Stimulated activated CD8-positive, alpha-beta memory T cell treated with anti-CD3 and anti-CD28 coated beads, Interleukin-2, amount 100 ng/mL, for 48 hours (primary cell): ENCODE data around the gene C6.
"Not testable (repeated sequence)": the region's sequence is repeated elsewhere in the genome, so short reads cannot be mapped to it uniquely, and the experiment has no call there.

Source experiments
- DNase-seq, 2 donors: peaks; one replicate each; pipeline ENCODE4 v3.0.0-alpha.2; 2020; ENCODE audit warnings: low read depth in 2 of 2

C6 gene

DNA sequence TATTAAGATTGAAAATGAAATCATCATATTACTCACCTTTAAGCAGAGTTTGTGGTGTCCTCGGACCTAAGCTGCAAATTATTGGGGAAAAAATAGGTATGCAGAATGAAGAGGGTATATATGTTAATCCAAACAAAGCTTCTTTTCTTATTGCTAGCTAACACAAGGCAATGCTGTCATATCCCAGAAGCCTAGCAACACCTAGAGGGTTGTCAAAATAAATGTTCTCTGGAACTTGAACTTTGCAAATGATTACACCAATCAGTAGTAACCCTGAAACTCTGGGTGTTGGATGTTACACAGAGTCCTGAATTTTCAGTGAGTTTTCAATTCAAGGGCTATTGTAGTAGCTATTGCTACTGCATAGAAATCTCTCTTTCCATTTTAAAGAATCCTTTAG is at the start of gene C6:
TSS of gene C6 (minus strand) at position 193 of the 400 bp plus-strand sequence. CDS start 10,302 bp downstream, outside the sequence.
- no peak for DNase-seq

DNA sequence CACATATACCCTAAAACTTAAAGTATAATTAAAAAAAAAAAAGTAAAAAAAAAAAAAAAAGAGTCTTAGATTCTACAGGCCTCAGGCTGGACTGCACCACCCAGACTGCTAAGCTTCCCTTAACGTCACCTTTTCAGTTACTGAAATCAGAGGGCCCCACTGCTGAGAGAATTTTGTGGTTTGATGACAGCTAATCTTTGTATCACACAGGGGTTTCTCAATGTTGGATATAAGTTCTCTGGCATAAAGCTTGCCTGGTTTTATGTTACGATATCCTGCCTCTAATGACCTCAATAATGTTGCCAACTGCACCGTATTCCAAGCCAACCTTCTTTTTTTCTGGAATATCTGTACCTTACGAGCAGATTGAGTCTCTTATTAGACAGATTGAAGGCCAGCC is 43.1 kb upstream of the C6 start:
- no peak for DNase-seq

DNA sequence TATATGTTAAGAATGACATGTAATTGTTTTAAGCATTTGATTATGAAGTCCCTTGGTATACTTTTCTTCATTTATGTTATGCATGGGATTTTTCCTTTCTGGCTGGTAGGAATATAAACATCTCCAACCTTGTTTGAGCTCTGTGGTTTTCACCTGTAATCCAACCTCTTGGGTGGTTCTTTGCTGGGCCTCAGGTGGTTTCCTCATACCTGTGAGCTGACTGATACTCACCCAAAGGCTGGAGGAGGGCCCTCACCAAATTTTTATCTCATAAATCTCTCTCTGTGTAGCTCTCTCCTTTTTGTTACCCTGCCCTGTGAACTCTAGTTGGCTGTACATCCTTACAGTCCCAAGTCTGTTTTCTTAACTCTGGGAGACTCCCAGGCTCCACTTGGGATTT is 39.8 kb upstream of the C6 start:
- no peak for DNase-seq

DNA sequence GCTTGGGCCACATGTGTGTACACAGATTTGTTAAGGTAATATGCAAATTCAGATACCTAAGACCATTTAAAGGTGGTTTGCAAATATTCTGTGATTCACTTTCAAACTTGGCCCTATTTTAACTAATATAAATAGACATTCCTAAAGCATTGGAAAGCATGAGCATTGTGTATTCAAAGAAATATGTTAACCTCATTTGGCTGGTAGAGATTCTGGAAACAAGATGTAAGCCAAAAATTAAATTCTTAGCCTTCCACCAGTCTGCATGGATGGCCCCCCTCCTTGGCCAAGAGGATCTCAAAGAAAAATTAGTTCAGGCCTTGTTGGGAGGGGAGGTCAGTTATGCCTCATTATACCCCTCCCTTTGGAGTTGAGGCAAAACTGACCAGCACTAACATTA is 38.7 kb upstream of the C6 start:
- no peak for DNase-seq

DNA sequence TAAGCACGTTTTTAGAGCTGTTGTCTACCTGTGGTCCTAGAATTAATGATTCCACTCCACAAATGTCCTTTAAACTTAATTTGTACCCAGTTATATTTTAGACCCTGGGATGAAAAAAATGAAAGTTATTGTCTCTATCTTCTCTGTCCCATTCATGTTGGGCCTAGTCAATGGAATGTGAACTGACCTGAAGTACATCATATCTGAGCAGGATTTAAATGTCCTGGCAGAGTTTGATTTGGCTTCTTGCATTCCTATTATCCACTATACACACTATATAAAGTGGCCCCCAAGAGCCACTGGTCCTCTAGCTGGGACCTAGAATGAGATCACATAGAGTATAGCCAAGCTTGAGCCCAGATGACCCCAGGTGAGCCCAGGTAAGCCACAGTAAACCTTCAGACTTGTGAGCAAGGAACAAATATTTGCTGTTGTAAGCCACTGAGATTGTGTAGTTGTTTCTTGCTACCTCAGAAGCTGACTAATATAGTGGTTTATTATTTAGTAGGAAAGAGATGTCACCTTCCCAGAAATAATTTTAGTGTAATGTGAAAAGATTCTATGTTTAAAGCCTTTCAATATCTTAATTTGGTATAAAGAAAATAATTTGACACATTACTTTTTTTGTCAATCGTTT is 37.1 kb upstream of the C6 start:
- DNase-seq, result no peak

DNA sequence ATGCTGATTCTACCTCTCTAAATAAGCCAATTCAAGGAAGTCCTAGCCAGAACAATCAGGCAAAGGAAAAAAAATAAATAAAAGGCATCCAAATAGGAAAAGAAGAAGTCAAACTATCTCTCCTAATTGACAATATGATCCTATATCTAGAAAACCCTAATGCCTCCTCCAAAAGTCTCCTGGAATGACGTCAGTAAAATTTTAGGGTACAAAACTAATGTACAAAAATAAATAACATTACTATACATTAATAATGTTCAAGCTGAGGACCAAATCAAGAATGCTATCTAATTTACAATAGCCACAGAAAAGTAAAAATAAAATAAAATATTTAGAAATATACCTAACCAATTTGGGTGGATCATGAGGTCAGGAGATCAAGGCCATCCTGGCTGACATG is 33.8 kb upstream of the C6 start:
- DNase-seq, result no peak

DNA sequence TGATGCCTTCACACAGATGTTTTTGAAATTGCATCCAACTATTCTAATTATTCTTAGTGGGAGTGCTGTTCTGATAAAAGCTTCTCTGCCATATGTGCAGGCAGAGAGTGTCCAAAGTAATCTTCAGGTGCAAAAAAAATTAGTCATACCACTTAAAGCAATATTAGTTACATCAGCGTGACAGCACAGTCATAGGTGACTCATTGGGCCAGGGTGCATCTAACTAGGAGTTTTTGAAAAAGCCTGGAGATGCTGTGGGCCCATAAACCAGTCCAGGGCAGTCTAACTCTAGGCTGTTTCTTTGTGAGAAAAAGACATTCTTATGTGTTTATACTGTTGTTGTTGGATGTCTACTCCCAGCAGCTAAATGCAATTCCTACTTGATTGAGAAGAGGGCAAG is 33.0 kb upstream of the C6 start:
- DNase-seq, result no peak

DNA sequence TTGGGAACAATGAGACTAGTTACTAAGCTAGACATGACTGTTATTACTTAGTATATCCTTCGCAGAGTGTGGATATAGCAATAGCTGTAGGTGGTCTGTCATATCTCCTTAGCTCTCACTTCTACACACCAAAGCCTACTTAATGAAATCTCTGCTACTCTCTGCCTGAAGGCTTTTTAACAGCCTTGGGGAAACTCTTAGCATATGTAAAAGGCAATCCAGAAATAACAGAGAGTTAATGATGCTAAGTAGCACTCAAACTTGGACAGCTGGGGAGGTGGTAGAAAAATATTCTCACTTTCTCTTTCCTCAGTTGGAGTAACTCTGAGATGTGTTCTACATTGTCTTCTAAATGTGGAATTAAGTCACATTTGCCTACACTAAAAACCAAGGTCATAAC is 30.2 kb upstream of the C6 start:
- DNase-seq, result no peak

DNA sequence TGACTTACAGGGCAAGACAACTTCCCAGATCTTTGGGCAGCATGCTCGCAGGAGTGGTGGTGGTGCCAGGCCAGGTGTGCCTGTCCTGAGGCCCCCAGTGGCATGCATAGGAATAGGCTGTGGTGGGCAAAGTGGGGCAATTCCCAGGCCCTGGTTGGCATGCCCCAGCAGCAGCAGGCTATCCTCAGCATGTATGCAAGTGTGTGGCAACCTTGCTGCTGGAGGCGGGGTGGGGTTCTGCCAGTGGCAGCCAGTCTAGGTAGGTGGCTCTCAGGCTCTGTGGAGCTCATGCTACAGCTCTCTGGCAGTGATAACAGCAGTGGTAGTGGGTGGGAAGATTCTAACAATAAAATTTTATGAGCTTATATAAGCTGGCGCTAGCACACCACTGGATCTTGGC is 27.7 kb upstream of the C6 start:
- DNase-seq, result no peak

DNA sequence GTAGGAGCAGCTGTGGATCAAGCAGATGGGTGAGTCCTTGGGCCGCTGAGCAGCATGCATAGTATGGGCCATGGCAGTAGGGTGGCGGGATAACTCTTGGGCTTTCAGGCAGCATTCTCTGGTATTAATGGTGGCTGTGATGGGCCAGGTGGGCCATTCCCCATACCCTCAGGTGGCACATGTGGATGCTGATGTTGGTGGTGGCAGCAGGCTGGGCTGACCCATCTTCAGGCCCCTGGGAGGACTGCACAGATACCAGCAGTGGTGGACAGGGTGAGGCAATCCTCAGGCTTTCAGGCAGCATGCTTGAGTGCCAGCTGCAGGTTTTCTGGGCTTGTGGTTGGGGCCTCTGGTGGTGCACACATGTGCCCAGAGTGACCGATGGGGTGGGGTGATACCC is 27.1 kb upstream of the C6 start:
- no peak for DNase-seq

DNA sequence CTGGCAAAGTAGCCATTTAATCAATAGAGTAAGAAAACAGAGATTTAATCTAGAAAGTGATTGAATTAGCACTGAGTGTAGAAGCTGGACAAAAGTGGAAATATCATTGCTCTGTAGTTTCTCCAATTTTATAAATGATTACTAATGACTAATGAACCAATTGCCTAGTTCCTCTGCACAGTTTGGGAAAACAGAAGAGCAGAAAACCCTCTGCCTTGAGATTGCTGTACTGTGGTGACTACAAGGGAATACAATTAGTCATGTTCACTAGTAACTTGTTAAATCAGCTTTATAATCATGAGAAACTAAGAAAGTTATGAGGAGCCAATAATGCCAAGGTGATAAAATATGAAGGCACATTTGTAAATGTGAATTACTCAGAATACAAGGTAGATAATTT is 21.1 kb upstream of the C6 start:
- DNase-seq, result no peak

DNA sequence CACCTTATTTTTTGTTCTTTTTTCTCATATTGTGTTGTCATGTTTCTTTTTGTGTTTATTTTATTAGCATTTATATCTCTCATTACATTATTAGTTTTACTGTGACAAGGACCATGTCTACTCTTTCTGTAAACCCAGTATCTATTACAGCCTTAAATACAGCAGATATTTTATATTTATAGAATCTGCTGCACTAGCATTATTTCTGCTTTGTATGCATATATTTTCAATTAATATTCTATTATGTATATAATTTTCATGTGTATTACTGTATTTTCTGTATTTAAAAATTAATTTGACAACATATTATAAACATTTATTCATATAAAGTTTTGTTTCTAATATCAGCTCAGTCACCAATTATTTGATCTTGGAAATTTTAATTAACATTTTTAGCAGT is 19.5 kb upstream of the C6 start:
- DNase-seq, result no peak

DNA sequence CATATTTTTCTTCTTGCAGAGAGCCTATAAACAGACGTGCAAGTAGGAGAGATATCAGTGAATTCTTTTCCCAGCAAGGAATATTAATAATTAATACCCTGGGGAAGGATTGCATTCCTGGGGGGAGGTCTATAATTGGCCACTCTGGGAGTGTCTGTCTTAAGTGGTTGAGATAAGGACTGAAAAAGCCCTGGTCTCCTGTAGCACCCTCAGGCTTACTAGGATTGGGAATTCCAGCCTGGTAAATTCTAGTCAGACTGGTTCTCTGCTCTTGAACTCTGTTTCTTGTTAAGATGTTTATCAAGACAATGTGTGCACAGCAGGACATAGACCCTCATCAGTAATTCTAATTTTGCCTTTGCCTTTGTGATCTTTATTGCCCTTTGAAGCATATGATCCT is 16.9 kb upstream of the C6 start:
- DNase-seq, result not testable (repeated sequence)

DNA sequence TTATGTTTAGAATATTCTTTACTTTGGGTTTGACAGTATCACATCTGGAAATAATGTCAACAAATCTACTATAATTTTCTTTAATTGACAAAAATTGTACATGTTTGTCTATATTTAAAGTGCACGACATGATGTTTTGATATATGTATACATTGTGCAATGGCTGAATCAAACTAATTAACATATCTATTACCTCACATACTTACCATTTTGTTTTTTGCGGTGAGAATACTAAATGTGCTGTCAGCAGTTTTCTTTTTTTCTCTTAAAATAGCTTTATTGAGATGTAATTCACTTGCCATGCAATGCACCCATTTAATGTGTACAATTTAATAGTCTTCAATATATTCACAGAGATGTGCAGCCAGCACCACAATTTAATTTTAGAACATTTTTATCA is 10.6 kb upstream of the C6 start:
- DNase-seq, result no peak

DNA sequence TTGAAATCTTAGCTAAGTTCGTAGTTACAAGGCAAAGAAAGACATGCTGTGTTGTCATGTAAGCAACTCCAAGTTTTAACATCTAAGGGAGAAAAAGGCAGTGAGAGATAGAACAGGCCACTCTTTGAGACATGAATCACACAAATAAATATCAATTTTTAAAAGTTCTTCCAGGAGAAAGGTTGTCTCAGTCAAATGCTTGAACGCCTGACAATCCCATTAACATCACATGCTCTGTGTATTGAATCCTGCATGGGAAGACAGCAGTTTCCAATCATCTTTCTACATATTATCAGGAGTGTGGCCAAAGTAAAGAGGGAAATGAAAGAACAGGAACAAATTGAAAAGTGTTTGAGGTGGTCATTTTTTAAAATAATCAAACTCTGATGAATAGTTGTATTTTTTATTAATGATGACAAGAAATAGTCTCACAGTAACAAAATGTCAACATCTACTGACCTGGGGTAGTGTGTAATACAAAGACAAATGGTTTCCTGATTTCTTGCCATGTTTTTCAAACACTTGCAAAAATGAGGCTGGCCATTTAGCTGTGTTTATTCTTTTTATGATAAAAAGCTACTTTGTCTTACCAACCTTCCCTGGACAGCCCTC is 6.4 kb upstream of the C6 start:
- DNase-seq, result no peak

DNA sequence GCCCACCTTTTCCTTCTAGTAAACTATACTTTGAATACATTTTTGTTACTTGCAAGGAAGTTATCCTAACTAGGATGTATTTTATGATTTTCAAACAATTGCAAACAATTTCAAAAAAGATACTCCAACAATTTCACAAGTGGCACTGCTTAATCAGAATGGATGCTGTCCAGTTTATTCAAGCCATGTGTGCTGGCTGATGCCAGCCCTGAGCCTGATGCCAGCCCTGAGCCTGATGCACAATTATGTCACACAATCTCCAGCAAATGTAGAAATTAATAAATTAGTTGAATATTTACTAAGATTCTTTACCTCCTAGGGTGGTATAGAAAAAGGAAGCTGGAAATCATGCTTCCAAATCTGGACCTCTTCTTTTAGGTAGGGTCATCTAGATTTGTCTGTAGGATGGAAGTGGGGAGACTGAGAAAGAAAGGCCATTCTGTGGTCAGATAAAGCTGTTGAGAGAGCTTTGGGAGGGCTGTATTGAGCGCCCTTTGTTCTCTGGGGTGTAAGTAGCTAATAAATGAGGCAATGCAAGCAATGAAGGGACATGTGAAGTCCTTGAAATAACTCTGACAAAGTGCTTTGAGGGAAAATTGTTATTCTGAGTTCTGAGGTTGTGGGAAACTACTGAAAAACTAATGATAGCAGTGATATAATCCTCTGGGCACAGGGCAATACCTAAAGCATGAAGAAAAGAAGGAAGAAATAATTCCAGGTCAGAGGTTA is 5.8 kb upstream of the C6 start:
- no peak for DNase-seq

DNA sequence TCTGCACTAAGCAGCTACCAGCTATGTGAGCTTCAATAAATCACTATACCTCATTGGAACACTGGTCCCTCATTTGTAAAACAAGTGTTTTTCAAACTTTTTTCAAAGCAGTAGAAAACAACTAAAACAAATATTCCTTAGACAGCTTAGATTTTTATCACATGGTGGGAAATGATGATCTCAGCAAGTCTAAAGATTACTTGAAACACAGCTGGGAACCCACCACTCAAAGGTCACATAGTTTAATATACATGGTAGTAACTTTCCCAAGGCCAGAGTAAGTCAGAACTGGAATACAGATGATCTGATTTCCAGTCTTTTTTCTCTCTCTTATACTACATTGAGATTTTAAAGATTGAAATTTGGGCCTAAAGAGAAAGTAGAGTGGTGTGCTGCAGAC is 850 bp upstream of the C6 start:
- DNase-seq, result no peak

DNA sequence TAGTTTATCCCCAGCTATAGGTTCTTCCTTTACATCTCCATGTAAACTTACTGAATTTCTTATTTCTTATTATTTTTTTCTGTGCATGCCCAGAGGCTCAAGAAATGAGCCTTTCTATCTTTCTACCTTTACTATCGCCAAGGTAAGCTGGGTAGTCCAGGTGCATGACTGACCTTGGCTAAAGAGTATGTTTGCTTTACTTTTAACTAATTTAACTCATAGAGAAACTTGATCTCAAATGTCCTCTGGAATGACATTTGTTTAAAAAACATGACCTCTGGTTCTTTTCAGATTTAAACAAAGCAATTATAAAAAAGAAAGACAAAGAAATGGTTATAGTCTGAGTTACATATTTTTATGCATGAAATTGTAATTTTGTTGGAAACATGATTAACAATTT is 397 bp downstream of the C6 start:
- DNase-seq, result no peak

DNA sequence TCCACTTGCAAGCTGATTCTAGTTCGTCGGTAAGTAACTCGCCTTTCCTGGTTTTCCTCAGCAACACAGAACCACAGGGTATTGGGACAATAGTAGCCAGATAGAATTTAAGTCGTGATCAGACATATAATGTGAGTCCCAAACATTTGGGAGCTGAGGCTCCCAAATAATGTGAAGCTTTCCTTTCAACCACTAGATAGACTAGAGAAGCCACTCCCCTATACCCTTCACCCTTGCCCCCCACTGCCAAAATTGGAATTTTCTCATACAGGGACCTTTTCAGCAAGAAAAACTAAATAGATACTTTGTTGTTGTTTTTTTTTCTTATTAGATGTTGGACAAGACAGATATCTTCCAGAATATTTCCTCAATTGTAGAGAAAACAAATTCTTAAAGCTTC is 1.9 kb downstream of the C6 start:
- no peak for DNase-seq

DNA sequence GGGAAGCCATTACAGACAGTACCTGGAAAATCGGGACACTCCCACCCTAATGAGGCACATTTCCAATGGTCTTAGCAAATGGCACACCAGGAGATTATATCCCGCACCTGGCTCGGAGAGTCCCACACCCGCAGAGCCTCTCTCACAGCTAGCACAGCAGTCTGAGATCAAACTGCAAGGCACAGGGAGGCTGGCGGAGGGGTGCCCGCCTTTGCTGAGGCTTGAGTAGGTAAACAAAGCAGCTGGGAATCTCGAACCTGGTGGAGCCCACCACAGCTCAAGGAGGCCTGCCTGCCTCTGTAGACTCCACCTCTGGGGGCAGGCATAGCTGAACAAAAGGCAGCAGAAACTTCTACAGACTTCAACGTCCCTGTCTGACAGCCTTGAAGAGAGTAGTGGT is 7.9 kb downstream of the C6 start:
- DNase-seq, result not testable (repeated sequence)

DNA sequence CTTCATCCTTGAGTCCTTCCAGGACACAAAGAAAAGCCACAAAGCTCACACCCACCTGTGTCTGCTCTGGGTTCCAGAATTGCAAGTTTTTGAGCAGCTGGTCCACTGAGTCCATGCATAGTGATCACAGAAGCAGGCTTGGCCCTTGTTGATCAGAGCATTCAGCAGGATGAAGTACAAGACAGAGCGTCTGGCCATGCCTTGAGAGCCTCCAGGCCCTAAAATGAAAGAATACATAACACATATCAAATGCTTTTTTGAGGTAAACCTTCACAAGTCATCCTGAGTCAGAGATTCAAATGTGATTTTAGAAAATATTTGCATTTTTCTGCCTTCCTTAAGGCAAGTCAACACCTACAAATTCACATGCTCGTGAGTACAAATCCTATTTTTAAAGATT is 10.3 kb downstream of the C6 start:
- no peak for DNase-seq

DNA sequence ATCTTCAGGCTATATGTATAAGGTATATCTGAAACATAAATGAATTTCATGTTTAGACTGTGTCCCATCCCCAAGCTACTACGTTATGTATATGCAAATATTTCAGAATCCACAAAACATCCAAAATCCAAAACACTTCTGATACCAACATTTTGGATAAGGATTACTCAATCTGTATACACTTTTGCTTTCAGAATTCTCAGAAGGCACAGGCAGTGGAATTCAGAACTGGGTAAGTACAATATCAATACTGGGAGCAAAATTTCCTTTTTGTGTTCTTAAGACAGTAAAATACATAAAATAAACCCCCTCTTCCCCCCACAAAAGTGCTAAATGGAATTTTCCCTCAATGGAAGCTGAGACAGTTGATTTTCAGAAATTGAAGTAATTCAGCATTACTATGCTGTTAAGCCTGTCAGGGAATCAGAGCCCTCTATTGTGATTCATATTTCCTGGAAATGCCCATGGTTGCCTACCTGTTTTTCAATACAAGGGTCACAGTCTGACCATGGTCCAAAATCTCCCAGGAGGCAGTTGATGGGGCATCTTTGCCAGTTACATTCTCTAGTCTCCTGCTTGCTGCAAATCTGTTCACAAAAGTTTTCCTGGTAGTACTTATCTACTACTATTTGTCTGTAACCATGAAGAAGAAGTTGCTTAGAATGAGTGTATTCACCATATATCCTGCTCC is 12.1 kb downstream of the C6 start:
- DNase-seq, result no peak

DNA sequence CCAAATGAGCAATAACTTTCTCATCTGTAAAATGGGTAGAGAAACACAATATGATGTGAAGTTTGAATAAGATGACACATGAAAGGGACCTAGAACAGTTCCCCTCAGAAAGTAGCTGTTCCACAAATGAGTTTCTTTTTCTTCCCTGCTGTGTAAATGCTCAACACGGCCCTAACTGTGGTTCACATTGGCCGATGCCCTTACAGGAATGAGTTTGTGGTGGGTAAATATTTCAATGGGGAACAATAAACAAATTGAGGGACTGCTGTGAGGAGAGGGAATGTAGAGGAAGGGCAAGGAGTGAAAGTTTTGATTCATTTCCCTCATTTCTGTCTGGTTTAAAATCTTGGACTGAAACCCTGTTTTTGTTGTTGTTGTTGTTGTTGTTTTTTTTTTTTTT is 12.8 kb downstream of the C6 start:
- DNase-seq, result no peak
